A549 (cell line): ENCODE results near the gene PTPRK. TPM values are rescaled to one million over a fixed set of nuclear protein-coding genes. Genes with fewer than 3 reads are reported as not detected.

Experiments
- ATAC-seq, 2 experiments: fragments of 200-7000 bp in 1 of 2; fragments of >200 bp in 1 of 2; cut with Nextera tagmentation in 1 of 2; cut with Tn5 transposase in 1 of 2; 3 replicates each; pipeline versions ENCODE4 v1.8.0 to v1.9.1; 2018 to 2020; ENCODE audit warnings: mild to moderate bottlenecking in 1 of 2, moderate library complexity in 1 of 2
- CTCF ChIA-PET: fragments of 300-600 bp; sonication (Branson Sonifier 250); formaldehyde crosslinking; extraction: SDS; loops from one replicate; lab custom pipeline; 2021; ENCODE audit warnings: antibody characterized with exemption, inconsistent platforms; lab: Yijun Ruan, JAX
- POLR2A ChIA-PET: fragments of 350-600 bp; formaldehyde crosslinking; extraction: SDS; loops from one replicate; lab custom pipeline; 2021; ENCODE audit warnings: antibody characterized with exemption, inconsistent platforms; lab: Yijun Ruan, JAX
- DNase-seq, 2 experiments: peaks; one replicate each; pipeline versions ENCODE4 v3.0.0 to v3.0.0-alpha.2; 2011 to 2016; ENCODE audit warnings: low read depth in 1 of 2, low spot score in 1 of 2
- FAIRE-seq: peaks from 2 replicates; lab custom pipeline; 2011; peaks lifted over from hg19 to GRCh38; lab: Jason Lieb, UNC
- H3K27ac ChIP-seq, 2 experiments: fragments of >200 bp; sonication (Bioruptor Twin); formaldehyde crosslinking; 3 replicates each; pipeline ENCODE4 v1.5.1; 2016 to 2017
- H3K4me1 ChIP-seq: fragments of >200 bp; sonication (Bioruptor Twin); formaldehyde crosslinking; 3 replicates; pipeline ENCODE4 v1.6.1; 2016
- H3K4me2 ChIP-seq: fragments of >200 bp; sonication (Bioruptor Twin); formaldehyde crosslinking; 3 replicates; pipeline ENCODE4 v1.6.1; 2016
- H3K4me3 ChIP-seq: fragments of >200 bp; sonication (Bioruptor Twin); formaldehyde crosslinking; 3 replicates; pipeline ENCODE4 v1.5.1; 2016
- H3K9me3 ChIP-seq: fragments of >200 bp; sonication (Bioruptor Twin); formaldehyde crosslinking; 3 replicates; pipeline ENCODE4 v1.6.1; 2016
- CEBPB ChIP-seq, 2 experiments: fragments of >200 bp in 1 of 2; sonication (Bioruptor Twin) in 1 of 2; formaldehyde crosslinking in 1 of 2; IDR thresholded peaks; 2 replicates each; pipeline ENCODE4 v1.6.1; 2012 to 2016
- CHD4 ChIP-seq: fragments of 200-600 bp; sonication (generic); IDR thresholded peaks from 2 replicates; pipeline ENCODE4 v1.6.1; 2016; ENCODE audit warnings: antibody characterized with exemption, mild to moderate bottlenecking, borderline replicate concordance
- E2F6 ChIP-seq: IDR thresholded peaks from 2 replicates; pipeline ENCODE4 v1.6.1; 2012; ENCODE audit warnings: low read depth, borderline replicate concordance
- EHF ChIP-seq: fragments of 250-450 bp; sonication (Bioruptor Pico); IDR thresholded peaks from 2 replicates; pipeline ENCODE4 v1.5.0; 2020; ENCODE audit warnings: mild to moderate bottlenecking
- EHMT2 ChIP-seq: fragments of 200-600 bp; sonication (generic); IDR thresholded peaks from 2 replicates; pipeline ENCODE4 v1.6.1; 2016; ENCODE audit warnings: antibody characterized with exemption, low read depth, mild to moderate bottlenecking, moderate library complexity
- FOSB ChIP-seq: fragments of 250-450 bp; sonication (Bioruptor Pico); IDR thresholded peaks from 2 replicates; pipeline ENCODE4 v1.5.0; 2020; ENCODE audit warnings: mild to moderate bottlenecking, moderate library complexity
- FOXS1 ChIP-seq: fragments of 250-450 bp; sonication (Bioruptor Pico); IDR thresholded peaks from 2 replicates; pipeline ENCODE4 v1.5.0; 2020; ENCODE audit warnings: mild to moderate bottlenecking, moderate library complexity
- GATA3 ChIP-seq: IDR thresholded peaks from 2 replicates; pipeline ENCODE4 v1.6.1; 2012; ENCODE audit warnings: borderline replicate concordance
- HDAC2 ChIP-seq: fragments of 200-600 bp; sonication (generic); IDR thresholded peaks from 2 replicates; pipeline ENCODE4 v1.6.1; 2016
- HES2 ChIP-seq: fragments of >200 bp; sonication (Bioruptor Twin); formaldehyde crosslinking; IDR thresholded peaks from 2 replicates; pipeline ENCODE4 v1.6.1; 2016
- HEYL ChIP-seq: fragments of 250-450 bp; sonication (Bioruptor Pico); IDR thresholded peaks from 2 replicates; pipeline ENCODE4 v1.8.0; 2021; ENCODE audit warnings: mild to moderate bottlenecking, moderate library complexity
- HMGXB4 ChIP-seq: fragments of 250-450 bp; sonication (Bioruptor Pico); IDR thresholded peaks from 2 replicates; pipeline ENCODE4 v1.5.0; 2021; ENCODE audit warnings: mild to moderate bottlenecking, moderate library complexity, borderline replicate concordance
- HOXA7 ChIP-seq: fragments of 250-450 bp; sonication (Bioruptor Pico); IDR thresholded peaks from 2 replicates; pipeline ENCODE4 v1.5.0; 2020; ENCODE audit warnings: mild to moderate bottlenecking, moderate library complexity
- HOXB5 ChIP-seq: fragments of 250-450 bp; sonication (Bioruptor Pico); IDR thresholded peaks from 2 replicates; pipeline ENCODE4 v1.5.0; 2020; ENCODE audit warnings: mild to moderate bottlenecking, moderate library complexity
- JUN ChIP-seq, 2 experiments: fragments of >200 bp; sonication (Bioruptor Twin); formaldehyde crosslinking; IDR thresholded peaks; 2 replicates in 1 of 2; 3 replicates in 1 of 2; pipeline ENCODE4 v1.6.1; 2016 to 2017
- KDM5A ChIP-seq: fragments of 200-600 bp; sonication (generic); IDR thresholded peaks from 2 replicates; pipeline ENCODE4 v1.6.1; 2016; ENCODE audit warnings: antibody characterized with exemption, mild to moderate bottlenecking
- MAZ ChIP-seq: fragments of 150-350 bp; IDR thresholded peaks from 2 replicates; pipeline ENCODE4 v1.6.1; 2014; ENCODE audit warnings: antibody characterized with exemption, low read depth, low read length, borderline replicate concordance
- NR3C1 ChIP-seq: fragments of >200 bp; sonication (Bioruptor Twin); formaldehyde crosslinking; IDR thresholded peaks from 3 replicates; pipeline ENCODE4 v1.6.1; 2017
- POLR2AphosphoS2 ChIP-seq: conservative IDR thresholded peaks from 2 replicates; pipeline ENCODE4 v1.6.1; 2012; ENCODE audit warnings: low read length, improper control_type of control experiment, inconsistent platforms
- RAD21 ChIP-seq, 2 experiments: fragments of >200 bp in 1 of 2; sonication (Bioruptor Twin) in 1 of 2; formaldehyde crosslinking in 1 of 2; IDR thresholded peaks in 1 of 2; conservative IDR thresholded peaks in 1 of 2; 2 replicates in 1 of 2; 3 replicates in 1 of 2; pipeline ENCODE4 v1.6.1; 2012 to 2018; ENCODE audit warnings: inconsistent platforms in 1 of 2
- SREBF2 ChIP-seq: fragments of 450-650 bp; IDR thresholded peaks from 2 replicates; pipeline ENCODE4 v1.6.1; 2014; ENCODE audit warnings: mild to moderate bottlenecking, moderate library complexity
- USF2 ChIP-seq: fragments of 450-650 bp; IDR thresholded peaks from 2 replicates; pipeline ENCODE4 v1.6.1; 2014; ENCODE audit warnings: antibody characterized with exemption
- ZNF302 ChIP-seq: fragments of 250-450 bp; sonication (Bioruptor Pico); IDR thresholded peaks from 2 replicates; pipeline ENCODE4 v1.9.0; 2021; ENCODE audit warnings: inconsistent platforms, mild to moderate bottlenecking, moderate library complexity
- ZSCAN20 ChIP-seq: fragments of 250-450 bp; sonication (Bioruptor Pico); IDR thresholded peaks from 2 replicates; pipeline ENCODE4 v1.8.0; 2022; ENCODE audit warnings: mild to moderate bottlenecking, moderate library complexity
- WGBS: methylation state at CpG from one replicate; pipeline ENCODE4 v1.1.6; 2017; ENCODE audit errors: missing lambda C conversion rate; 5-methylcytosine and 5-hydroxymethylcytosine counted together
- polyA plus RNA-seq, 4 experiments: library from polyadenylated mRNA; depleted of rRNA in 3 of 4; stranded (reverse); fragments of >200 nt; fragmentation: RNase III in 1 of 4; extraction: RNeasy Plus Mini Kit Qiagen cat#74134 plus additional on column Dnase treatment in 1 of 4; gene quantifications; 2 replicates in 3 of 4; 3 replicates in 1 of 4; pipeline ENCODE4 v1.2.3, GENCODE V29; 2011 to 2017

Gene PTPRK
- polyA plus RNA-seq, 2 of the 4 experiments (the other 2 are of a cell fraction): 14.4 to 16.1 TPM

- no peak for FAIRE-seq
- ChIA-PET CTCF (no interaction called here), POLR2A (no interaction called here)
- no peak overlapping the region for H3K4me2 ChIP-seq
- no peak overlapping the region for H3K4me3 ChIP-seq
- TF ChIP-seq POLR2AphosphoS2 (no peak), E2F6 (no peak), JUN (IDR thresholded peaks at IDR 0.05) (no peak), HOXB5 (no peak), KDM5A (no peak), HMGXB4 (CRISPR knock-in tag) (no peak), EHF (no peak), FOXS1 (no peak), MAZ (no peak), SREBF2 (no peak), CHD4 (no peak), HEYL (CRISPR knock-in tag) (no peak), EHMT2 (no peak), USF2 (no peak), RAD21 (conservative IDR thresholded peaks at IDR 0.05 in 1 of 2, IDR thresholded peaks at IDR 0.05 in 1 of 2) (no peak)
- WGBS: 80% methylated on average over 4 of the region's 4 CpGs
- no peak for DNase-seq
- H3K9me3 ChIP-seq: no peaks in the 10 kb centered on the region
- H3K27ac ChIP-seq: no peak overlapping the region
- no peak for ATAC-seq
- no peaks in the 10 kb centered on the region for H3K4me1 ChIP-seq
Observed at GRCh38 chr6:128235556-128235955, 284.8 kb downstream of the PTPRK start.

- ChIA-PET POLR2A (no interaction called here), CTCF (no interaction called here)
- Histone ChIP-seq H3K9me3 (no peaks in the 10 kb centered on the region), H3K4me1 (no peaks in the 10 kb centered on the region), H3K4me3 (no peak overlapping the region), H3K4me2 (no peak overlapping the region), H3K27ac (no peak overlapping the region)
- no peak for FAIRE-seq
- 92% methylated on average over 6 of the region's 6 CpGs for WGBS
- no peak for ATAC-seq
- TF ChIP-seq HOXA7 (no peak), HOXB5 (no peak), CHD4 (no peak), HES2 (no peak), E2F6 (no peak), FOSB (no peak), ZNF302 (CRISPR knock-in tag) (no peak), MAZ (no peak), CEBPB (IDR thresholded peaks at IDR 0.05) (no peak), GATA3 (no peak), SREBF2 (no peak), NR3C1 (no peak), ZSCAN20 (no peak), HDAC2 (no peak)
- DNase-seq: no peak
Observed at GRCh38 chr6:128233531-128233930, 286.9 kb downstream of the PTPRK start.
